GM19438 (cell line): ENCODE measurements around the gene HOXA9.

Source experiments
- ATAC-seq: cut with Tn5 transposase; IDR thresholded peaks from one replicate; pipeline ENCODE4 v1.9.1; 2021; ENCODE audit warnings: low read depth; ENCODE audit not compliant: unreplicated experiment

HOXA9 gene

DNA sequence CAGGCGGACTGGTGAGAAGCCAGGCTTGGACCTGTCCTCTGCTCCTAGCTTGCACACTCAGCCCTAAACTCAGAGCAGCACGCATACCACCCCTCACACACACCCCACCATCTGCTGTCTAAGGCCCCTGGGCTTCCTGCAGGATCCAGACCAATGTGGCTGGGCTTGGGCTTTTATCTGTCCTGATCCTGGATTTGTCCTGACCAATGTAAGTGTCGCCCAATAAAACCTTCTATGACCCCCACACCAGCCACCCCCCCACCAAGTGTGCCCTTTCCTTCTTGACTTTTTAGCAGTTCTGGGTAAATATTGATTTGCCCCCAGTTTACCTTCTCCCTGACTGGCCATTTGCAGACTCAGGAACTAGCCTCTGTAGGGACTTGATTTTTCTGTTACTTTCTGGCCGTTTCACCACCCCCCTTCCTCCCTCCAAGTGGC is 36.3 kb upstream of the HOXA9 start:
- ATAC-seq, result no peak

DNA sequence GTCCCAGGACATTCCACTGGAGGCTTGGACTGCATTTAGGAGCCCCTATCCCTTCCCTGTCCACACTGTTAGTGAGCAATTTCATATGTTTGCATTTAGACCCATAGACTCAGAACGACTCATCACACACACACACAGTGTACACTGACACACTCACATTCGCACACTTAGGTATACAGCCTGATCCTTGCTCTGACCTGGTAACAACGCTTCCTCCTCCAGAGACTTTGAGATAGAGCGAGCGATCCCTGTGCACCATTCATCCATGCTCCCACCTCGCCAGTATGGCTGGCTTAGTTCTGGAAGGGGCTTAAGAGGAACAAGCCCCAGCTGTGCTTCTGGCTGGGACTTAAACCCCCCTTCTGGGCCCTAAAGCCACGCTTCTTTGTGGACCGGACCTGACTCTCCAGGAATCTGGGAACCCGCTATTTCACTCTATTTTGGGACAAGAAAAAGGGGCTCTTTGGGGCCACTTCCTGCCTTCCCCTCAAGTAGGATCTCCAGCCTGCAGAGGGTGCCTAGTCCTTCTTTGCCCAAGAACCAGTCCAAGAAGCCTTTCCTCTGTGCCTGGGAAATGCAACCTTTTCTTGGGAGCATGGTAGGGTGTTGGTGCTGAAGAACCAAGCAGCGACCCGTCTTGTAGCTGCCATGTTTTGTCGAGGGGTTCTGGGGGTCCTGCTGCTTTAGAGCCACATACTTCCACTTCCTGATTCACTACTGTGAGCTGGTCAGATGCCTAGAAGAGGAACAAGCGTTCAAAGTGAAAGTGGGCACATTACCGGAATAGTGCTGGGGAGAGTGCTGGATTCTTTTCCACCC is 35.6 kb upstream of the HOXA9 start:
- no peak for ATAC-seq

DNA sequence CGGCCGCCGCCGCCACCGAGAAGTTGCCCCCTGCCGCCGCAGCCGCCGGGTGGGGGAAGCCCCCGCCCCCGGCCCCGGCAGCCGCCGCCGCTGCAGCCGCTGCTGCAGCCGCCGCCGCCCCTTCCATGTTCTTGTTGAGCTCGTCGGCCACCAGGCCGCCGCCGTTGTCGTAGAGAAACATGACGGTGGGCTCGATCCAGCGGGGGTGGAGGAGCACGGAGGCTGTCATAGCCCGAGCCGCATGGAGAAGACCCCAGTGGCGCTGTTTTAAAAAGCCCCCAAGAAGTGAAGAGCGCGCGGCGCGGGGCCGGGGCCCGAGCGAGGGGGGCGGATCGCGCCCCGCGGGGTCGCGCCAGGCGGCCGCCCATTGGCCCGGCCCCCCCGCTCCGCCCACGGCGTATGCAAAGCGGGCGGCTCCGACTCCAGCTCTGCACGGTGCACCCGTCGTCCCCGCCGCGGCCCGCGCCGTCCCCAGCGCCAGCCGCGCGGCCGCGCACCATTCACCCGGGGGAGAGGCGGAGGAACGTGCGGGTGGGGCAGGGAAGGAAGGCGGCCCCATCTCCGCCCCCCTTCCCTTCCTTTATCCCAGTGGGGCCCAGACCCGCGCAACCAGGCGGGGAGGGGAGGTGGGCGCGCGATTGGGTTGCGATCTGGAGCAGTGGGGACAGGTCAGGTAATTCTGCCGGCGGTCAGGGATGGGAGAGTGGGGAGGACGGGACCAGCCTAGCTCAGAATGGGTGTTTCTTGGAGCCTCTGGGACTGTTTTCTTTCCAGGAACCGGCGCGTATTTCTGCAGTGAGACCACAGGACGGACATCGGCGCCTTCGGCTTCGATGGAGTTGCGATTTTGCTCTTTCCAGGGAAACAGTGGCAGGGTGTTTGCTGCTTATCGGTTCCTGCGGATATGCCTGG is 34.8 kb upstream of the HOXA9 start, which contains the start of gene HOXA13:
Gene HOXA13, minus strand, starts transcription at position 243 of the 912 bp plus-strand sequence. Its CDS starts 14 bp downstream, at position 229.
- ATAC-seq, result peak; percentile 71

DNA sequence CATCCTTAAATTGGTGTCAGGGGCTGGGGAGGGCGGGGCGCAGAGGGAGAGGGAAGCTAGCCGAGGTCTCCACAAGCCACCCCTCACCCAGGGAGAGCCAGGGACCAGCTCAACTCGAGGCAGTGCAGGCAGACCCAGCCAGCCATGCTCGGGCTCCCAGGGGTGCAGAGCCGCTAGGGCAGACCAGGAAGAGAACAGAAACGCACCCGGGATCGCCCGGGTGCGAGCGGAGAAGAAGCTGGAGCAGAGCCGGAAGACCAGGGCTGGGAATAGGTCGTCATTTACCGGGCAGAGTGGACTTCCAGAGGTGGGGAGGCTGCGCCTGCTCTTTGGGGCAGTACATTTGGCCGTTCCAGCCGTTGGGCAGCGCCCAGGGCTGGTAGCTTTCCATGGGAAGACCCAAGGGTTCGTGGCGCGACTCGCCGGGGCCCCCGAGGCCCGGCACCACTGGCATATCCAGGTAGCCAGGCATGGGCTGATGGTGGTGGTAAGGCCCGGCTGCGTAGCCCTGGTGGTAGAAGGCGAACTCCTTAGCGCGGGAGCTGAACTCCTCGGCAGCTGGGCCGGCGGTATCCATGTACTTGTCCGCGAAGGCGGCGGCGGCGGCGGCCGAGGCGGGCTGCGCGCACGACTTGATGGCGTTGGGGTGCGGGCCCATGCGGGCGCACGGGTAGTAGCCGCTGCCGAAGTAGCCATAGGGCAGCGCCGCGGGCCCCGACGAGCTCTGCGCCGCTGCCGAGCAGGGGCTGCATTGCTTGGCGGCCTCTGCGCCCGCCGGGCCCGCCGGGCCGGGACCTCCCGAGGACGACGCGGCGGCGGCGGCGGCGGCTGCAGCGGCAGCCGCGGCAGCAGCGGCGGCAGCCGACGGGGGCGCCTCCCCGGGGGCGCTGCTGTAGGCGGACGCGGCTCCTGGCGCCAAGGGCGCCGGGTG is 33.8 kb upstream of the HOXA9 start:
- ATAC-seq, result no peak

DNA sequence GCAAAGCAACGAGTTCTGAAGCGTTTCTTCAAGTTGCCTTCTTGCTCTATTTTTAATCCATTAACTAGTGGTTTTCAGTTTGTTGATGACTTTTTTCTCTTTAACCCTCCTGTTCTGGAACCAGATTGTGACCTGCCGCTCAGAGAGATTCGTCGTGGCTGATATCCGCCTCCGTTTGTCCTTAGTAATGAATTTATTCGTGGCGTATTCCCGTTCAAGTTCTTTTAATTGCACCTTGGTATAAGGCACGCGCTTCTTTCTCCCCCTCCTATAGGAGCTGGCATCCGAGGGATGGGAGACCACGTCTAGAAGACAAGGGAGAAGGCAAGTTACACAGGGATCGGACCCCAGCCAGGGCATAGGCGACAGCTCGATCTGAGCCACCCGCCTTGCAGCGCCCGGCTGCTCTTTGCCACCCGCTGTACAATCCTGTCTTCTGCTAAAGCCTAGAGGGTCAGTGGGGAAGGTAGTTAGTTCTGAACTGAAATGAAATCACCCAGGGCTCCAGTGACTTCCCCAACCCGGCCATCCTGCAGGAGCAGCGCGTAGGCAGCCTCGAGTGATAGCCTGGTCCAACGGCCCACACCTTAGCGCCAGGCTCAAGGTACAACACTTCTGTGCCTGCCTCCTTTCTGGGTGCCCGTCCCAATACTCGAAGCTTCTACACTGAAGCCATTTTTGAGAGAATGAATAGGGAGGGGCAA is 33.0 kb upstream of the HOXA9 start:
- ATAC-seq, result no peak

DNA sequence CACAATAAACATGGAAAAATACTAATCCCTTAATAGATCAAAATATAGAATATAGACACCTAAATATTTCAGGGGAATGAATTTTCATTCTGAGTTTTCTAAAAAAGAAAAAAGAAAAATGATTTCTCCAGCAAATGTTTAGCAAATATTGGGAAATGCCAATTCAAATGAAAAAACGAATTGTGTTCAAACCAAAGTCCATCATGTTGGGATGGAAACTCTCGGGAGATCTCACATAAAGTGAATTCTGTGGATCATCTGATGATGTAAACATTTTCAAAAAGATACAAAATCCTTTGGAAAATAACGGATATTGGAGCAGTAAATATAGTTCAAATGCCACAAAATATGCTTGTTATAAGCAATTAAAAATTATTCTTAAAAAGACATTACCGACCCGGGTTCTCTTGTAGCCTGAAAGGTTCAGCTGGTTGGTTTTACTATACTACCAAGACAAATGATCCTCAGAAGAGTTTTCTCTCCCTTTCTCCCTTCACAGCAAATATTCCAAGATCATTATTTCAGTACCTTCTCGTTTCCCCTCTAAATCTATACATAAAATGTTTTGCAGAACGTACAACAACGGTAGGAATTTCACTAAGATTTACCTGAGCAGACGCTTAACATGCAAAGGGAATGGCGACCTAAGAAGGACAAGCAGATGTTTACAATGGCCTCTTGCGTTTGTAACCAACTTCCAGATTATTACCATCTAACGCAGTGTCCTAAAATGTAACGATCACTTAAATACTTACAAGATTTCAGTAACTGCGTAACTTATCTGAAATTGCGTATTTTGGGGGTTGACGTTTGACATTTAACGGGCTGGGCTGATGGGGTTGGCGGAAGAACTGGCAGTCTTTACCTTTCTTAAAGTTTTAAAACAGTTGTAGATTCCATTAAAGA is 32.1 kb upstream of the HOXA9 start:
- ATAC-seq, result no peak

DNA sequence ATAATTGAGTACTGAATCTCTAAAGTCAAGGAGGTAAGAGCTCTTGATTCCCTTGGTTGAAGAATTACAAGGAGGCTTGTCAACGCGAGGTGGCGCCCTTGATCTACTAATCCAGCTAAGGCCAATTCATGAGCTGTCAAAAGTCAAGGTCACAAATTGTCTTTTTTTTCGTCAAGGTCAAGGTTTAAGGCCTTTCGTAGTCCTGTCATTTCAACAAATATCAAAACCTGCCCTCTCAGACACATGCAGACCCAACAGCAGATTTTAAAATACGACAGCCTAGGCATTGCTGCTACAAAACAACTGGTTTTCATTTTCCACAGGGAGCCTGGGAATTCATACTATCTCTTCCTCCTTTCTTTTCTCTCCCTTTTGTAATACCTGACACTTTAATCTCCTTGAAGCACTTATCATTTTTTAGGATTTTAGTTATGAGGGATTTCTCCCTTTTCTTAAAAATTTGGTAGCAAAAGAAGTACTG is 31.0 kb upstream of the HOXA9 start:
- no peak for ATAC-seq

DNA sequence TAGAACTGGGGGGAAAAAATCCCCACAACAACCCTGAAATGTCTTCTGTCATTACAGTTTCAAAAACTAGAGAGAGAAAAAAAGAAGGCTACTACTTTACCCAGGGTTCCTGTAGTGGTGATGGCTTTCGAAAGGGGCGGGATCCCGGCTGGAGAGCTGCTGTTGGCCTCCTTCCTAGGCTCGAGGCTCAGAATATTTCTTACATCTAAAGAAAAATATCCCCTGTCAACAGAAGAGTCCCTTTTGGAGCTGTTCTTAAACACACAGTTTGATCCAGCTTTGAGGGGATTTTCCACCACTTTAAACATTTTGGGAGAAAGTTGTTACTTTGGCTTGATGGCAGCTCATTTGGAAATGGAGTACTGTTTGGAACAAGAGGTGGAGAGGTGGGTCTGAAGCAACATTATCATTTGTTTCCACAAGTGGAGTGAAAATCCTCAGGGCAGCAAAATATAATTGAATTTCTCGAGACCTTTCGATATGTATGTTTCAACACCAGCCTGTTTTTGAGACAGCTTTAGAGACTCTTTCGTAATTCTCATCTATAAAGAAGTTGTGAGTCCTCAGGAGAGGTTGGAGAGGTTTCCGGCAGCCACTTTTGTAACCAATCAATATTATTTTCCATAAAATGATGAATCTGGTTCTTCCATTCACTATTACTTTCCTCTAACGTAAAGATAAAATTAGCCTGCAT is 29.5 kb upstream of the HOXA9 start:
- ATAC-seq, result no peak

DNA sequence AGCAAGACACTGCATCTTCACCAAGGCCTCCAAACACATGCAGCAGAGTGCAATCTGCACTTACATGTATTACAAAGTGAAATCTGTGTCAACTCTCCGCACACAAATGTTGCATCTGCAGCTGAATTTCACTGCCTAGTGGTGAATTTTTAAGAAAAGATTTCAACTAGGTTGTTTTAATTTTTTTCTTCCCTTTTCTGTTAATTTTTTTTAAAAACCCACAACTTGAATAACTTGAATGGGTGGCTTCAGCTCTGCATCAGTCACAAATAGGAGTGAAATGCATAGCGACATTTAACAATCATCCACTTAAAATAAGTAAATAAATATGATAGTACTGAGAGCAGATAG is 28.6 kb upstream of the HOXA9 start:
- ATAC-seq, result no peak

DNA sequence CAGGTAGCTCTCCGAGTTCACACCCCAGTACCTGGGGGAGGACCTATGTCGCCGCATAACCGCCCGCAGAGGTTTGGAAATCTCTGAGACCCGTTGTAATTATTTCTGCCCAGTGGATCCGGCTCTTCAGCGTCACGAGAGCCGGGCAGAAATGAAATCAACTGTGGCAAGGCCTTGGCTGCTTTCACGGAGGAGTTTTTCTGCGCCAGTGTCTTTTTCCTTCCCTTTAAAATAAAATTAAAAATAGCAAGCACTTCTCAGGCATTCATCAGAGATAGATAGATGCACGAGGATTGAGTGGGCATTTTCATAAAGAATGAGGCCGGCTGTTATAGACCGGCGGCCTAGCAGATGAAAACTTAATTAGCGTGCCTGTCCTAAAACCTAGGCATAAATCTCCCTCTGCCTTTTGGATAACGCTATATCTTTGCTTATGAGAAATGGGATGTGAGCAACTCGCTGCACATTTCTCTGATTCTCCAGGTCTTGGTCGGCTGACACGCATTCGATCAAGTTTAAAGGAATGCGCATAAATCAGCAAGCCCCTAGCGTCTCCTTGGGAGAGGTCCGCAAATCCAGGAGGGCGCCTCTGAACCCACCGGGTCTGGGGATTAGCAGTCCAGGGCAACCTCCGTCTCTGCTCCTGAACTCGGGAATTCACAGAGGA is 28.1 kb upstream of the HOXA9 start:
- no peak for ATAC-seq

DNA sequence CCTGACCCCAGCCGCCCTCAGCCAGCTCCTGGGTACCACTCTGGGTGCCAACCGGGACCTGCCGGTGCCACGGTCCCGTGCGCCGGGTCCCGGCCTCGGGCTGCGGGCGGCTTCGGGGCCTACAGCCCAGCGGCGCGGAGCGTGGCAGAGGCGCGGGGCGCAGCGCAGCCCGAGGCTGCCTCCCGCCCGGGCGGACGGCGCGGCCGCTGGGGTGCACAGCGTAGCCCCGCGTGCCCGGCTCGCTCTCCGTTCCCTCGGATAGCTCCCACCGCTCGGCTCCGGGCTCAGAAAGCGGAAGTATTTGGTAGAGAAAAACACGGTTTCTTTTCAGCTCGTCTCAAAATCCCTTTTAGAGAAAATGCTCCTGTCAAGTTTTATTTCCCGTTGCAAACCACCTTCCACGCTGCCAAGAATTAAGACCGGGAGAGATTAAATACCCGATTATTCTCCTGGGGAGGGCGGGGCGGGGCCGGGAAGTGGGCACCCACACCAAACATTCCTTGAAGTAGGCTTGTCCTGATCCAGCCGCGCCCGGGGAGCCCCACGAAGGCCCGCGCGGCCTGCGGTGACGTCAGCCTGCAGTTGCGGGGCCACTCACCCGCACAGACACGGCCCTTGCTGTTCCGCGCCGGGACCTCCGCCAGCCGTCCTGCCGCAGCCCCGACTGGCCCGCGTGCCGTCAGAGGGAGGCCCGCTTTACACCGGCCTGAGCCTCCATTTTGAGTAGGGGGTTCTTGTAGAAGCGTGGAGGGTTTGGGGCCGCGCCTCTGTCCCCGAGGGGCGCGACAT is 27.4 kb upstream of the HOXA9 start:
- ATAC-seq, result no peak

DNA sequence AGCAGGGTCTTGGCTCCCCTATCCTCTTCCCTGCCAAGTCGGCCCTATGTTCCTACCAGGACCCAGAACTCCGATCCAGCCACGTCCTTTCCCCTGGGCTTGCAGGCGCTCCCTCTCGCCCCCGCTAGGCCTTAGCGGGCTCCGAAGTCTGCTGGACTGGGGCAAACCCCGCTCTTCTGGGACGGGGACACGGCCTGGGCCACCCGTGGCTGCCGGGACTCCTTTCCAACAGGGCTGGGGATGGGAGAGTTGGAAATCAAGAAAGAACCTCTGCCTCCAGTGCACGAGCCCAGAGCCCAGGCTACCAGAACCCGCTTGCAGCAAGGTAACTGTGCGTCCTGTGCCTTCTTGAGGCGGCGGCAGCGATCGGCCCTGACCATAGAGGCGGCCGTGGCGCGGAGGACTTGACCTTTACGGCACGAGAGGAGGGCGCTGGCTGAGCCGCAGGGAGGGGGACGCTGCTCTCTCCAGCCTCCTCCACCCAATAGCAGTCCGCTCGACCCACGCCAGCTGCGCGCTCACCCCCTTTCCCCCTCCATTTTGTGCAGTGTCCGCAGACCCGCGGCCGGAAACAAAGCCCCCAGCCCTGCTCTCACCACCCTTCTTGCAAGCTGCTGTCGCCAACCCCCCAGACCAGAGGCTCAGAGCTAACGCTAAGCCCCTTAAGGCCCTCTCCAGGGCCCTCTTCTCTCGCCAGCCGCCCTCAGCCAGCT is 26.7 kb upstream of the HOXA9 start:
- no peak for ATAC-seq

DNA sequence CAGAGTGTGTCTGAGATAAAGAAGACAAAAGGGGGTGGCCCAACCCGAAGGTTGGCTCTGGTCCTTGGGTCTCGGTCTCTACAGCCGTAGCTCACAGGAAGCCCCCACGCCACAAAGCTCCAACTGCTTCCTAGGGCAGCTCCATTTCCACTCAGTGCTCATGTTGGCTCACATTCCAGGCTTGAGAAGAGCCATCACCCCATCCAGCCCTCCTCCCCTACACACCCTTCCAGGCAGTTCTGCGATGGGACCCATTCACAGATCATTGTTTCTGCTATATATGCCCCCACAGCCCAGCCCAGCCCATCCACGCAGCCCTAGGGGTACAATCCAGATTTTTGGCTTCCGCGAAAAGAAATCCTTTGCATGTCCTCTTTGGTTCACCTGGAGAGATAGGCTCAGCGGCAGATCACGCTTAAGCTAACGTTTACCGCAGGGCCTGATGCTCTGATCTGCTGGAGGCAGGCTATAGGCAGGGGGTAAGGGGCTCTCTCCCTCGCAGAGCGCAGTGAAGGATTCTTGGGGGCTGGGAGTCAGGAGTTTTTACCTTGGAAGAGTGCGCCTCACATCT is 25.9 kb upstream of the HOXA9 start:
- no peak for ATAC-seq

DNA sequence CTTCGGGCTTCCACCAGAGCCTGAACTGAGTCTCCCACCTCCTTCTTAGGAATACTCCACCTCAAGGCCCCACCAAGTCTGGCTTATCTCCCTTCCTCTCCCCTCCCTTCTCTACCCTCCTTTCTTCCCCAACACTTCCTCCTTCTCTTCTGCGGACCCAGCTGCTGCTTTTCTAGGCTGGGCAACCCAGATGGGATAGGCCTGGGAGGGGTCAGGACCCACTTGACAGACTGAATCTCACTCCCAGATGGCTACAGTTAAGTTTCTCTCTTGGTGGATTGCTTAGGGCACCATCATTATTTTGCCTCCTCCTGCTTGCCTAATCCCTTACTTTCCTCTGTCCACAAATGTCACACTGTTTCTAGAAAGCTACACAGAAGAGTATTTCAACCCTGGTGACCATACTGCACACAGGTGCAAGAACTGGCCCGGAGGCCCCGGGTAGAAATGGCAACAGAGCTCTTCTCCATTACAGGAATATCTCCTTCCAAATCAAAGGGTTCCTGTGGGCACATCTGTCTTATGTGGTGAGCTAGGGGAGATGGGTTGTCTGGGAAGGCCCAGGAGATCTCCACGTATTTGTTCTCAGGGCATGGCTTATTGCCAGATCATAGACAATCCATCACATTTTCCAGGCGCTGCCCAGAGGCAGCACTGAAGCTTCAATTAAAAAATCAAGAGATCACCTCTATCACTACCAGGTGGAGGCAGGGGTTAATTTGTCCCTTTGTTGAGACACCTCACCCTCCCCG is 24.8 kb upstream of the HOXA9 start:
- ATAC-seq, result no peak

DNA sequence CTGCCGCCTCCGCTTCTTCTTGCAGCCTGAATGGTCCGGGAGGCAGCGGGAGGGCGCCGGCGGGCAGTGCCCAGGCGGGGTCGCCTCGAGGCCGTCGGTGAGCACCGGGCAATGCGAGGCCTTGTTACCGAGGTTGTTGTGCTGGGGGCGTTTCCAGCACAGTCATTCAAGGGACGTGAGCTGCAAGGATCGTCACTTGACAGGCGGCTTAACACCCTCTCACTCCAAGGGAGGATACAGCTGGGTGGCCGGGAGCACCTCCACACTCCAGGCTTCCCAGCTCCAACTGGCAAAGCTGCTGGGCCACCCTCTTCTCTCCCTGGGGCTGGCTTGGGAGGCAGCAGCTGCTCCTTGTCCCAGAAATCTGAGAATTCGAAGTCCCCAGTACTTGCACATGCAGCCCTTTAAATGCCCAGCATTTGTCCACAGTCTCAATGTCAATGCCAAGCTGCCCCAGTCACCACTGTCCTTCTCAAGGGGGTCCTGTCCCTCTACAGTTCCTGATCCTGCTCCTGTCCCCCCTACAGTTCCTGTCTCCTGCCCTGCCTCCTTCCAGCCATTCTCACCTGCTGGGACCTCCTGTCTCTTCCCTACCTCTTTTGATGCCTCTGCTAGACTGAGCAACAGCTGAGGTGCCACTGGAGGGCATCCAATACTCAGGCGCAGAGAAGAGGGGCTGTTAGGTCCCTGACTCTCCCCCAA is 24.1 kb upstream of the HOXA9 start:
- no peak for ATAC-seq
